ENCODE results near the gene CUEDC1.

Gene CUEDC1

DNA sequence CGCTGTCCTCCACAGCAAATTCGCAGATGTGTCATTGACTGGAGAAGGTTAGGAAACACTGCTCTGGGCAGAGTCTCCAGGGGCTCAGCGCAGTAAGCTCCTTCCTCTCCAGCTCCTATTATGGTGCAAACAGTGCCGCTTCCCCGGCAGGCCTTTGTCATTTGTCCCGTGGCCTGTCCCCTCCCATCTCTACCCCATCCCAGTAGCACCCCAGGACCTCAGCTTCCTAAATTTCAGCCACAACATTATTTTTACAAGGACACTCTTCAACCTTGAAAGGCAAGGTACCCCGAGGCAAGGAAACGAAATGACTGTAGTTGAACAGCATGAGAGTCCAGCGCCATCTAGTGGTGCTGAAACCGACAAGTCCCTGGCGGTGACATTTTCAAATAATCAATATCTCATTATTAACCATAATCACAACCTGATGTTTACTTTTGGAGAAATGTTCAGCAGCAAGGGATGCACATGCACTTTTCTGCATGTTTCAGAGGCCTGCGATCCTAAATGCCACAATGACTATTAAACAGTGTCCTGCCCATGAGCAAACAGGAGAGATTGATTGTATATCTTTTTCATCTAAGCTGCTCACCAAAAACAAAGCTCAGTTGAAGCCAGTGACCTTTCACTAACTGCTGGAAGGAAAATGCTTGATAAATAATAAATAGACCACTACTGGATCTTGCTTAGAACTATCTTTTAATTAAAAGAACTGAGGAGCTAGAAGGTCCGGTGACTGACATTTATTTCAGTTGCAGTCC, 121.9 kb downstream of the CUEDC1 start:
- DNase-seq (ENCODE audit: low read depth) = peak; percentile 41

DNA sequence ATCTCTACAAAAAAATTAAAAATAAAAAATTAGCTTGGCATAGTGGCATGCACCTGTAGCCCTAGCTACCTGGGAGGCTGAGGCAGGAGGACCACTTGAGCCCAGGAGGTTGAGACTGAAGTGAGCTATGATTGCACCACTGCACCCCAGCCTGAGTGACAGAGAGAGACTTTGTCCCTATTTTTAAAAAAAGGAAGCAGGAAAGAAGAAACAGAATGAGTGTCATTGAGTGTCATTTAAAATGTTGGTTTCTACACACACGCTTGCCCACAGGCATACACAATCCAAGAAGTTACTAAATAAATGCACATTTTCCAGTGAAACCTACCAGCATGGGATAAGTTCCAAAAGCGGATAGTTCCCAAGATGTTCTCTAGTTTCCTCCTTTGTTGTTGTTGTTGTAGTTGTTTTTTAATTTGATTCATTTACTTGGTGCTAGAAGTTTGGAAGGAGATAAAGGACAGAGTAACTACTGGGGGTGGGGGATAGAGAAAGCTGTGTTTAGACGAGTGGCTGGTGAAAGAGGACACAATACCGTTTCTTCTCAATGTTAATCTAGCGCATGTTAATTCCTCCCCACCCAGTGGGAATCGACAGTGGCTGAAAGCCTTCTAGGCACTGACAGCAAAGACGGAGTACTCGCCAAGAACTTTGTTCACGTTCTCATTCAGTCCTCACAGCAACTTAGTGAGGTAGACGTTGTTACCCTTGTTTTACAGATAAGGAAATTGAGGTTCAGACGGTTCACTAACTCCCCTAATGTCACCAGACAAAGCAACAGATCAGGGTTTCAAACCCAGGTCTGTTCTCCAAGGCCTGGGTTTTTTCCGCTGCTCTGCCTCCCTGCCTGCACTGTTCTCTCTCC, 122.7 kb downstream of the CUEDC1 start:
- DNase-seq (ENCODE audit: low read depth) = no peak

DNA sequence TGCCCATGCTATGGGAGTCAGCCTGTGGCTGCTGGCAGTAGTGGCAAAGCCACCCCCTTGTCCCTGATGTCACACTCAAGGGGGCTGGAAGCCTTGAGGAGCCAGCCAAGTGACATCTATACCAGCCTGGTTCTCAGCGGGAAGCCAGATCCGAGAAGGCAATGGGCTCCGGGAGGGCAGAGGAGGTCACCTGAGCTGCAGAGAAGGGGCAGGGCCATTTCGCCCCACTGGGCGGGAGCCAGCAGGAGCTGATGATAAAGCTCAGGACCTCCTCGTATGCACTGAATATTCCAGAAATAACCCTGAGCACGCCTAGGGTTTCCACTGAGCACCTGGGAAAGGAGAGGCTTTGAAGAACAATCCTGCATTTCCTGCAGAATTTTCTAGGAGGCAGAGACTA, 124.3 kb downstream of the CUEDC1 start:
- DNase-seq (ENCODE audit: low read depth) = no peak

DNA sequence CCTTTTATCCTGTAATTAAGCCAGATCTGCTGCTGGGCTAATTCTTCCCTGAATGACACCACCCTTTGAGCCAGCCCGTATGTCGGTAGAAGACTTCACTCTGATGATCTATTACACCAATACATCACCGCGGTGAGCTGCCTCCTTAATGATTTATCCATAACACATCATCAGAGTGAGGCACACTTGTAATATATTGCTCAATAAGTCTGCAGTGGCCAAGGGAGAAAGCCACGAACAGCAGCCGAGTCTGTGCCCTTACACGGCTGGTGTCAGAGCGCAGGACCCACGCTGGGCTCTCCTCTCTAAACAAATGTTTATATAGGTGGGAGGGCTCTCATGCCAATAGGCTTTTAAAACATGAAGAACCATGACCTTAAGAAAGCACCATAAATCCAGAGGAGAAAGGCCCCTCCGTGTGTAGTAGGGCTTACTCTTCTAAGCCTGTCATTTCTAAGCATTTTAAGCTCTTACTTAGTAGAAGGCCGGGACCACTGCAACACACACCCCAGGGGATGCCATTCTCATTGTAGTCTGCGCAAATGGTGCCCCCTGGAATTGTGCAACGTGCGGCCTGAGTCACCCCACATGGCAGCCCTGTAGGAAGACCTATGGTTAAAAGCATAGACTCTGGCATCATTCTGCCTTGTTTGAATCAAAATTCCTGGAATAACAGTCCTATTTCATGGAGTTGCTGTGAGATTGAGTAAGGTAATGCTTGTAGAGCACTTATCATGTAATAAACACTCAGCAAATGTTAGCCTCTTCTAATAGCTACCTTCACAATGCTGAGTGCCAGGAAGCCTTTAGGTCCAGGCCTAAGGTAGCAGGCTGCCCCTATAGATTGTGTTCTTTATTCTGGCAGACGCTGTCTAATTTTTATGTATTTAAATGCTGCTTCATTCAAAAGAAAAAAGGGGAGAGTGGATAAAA, 131.5 kb downstream of the CUEDC1 start:
- DNase-seq (ENCODE audit: low read depth) = no peak

DNA sequence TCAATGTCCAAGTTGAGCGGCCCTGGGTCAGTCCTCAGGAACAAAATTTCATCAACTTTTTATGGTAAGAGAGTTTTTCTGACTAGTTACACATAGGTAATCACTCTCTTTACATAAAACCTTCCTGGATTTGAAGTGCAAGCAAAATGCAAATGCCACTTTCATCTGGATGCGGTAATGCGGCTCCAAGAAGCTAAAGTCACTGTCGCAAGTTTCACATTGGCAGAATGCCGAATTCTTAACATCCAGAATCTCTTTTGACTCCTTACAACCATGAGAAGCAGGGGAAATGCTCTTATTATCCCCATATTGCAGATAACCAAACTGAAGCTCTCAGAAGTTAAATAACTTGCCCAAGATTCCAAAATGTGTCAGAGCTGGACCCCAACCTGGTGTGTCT, 135.3 kb downstream of the CUEDC1 start:
- no peak for DNase-seq (ENCODE audit: low read depth)

DNA sequence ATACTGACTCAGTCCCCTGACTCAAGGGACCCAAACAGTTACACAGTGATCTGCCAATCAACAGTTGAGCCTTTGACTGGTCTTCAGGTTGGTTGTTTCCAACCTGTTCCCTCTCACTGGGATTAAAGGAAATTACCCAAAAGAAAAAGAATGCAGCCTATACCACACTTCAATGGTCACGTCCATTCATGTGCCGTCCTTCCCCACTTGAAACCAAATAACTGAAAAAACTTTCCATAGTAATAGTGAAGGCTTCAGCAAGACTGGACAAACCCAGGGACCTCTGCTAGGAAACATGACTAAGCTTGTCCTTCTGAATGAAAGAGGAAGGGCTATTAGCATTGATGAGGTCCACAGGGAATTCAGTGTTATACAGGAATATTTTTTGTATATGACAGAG, 135.9 kb downstream of the CUEDC1 start:
- DNase-seq (ENCODE audit: low read depth) = no peak

DNA sequence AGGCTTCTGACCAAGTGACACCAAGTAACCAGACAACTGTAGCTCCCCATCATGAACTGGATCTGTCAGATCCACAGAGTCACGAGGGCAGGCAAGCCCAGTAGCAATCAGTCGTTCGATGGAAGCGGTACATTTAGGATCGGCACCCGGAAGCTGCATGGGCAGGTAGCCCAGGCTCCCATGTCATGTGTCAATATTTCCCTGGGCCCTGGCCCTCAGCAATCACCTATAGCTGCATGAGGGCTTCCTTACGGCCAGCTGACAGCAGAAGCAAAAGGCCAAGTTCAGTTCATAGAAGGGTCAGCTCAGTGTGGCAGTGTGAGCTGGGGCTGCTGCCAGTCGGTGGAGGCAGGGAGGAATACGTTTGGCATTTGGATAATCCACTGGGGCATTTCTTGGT, 137.1 kb downstream of the CUEDC1 start:
- DNase-seq (ENCODE audit: low read depth) = no peak

DNA sequence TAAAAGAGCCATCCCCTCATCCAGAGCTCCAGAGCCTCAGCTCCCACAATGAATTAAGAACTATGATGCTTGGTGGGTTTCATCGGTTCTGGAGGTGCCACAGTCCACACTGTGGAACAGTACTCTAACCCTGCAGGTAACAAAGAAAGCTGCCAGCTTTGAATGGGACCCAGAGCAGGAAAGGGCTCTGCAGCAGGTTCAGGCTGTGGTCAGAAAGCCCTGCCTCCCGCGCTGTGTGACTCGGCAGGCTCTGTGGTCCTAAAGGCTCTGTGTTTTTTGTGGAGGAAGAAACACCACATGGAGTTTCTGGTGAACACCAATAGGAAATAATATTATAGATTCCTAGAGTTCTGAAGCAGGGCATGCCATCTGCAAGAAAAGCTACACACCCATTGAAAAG, 137.9 kb downstream of the CUEDC1 start:
- no peak for DNase-seq (ENCODE audit: low read depth)

DNA sequence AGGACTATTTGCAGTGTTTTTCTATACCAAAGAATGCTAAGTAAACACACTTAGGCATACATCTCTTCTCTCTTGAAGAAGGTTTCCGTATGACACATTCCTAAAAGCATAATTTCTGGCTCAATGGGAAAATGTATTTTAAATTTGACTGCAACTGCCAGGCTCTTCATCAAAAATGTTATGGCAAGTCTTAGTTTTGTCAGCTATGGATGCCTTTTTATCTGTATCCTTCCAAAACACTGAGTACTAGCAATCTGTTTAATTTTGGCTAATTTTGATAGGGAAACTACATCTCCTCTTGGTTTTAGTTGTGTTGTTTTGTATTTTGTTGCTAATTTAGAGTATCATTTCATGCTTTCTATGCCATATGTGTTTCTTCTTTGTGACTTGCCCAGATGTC, 140.8 kb downstream of the CUEDC1 start:
- no peak for DNase-seq (ENCODE audit: low read depth)

DNA sequence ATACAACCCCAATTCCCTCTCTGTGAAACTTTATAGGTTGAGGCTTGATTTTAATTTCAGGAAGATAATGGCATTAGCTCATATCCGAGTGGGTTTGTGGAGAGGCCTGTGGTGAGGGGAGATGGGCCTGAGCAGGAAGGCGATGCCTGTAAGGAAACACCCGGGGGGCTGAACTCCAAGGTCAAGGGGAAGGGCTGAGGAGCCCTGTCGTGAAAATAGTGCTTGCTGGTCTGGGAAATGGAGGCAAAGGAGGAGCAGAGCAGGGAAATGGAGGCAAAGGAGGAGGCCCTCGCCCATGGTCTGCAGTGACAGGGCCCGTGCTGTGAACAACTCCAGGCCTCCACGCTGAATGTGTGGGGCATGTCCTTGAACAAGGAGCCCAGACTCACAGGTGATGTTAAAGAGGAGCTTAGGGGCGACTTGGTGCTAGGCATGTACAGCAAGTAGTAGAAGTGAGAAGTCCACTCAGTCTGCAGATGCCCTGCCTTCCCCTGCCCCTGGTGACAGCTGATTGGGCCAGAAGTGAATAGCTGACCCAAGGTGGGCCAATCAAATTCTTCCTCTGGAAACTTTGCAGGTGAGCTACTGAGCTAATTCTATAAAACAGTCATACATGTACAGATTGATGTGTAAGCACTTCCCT, 143.5 kb downstream of the CUEDC1 start:
- DNase-seq (ENCODE audit: low read depth) = no peak

All from activated T-helper 9 cell treated with anti-CD3 and anti-CD28 coated beads, Interleukin-2, amount 50 U/mL, for 16 hours (primary cell).